Body of pancreas (tissue), 4 donors: Measurements from ENCODE around the gene ATF2.

Experiments
- CTCF ChIP-seq, 7 experiments: fragments of 450-650 bp in 4 of 7; fragments of 200-600 bp in 3 of 7; sonication (generic) in 3 of 7; IDR thresholded peaks; one replicate each; pipeline ENCODE4 v1.5.1; 2016 to 2019; ENCODE audit warnings: antibody characterized with exemption in 7 of 7
- POLR2A ChIP-seq, 3 donors: fragments of 450-650 bp; IDR thresholded peaks; one replicate each; pipeline ENCODE4 v1.6.1; 2016; ENCODE audit warnings: antibody characterized with exemption in 3 of 3, mild to moderate bottlenecking in 2 of 3

GRCh38 chr2:175039031-175039430, 129.0 kb downstream of the ATF2 start:
- TF ChIP-seq CTCF (IDR thresholded peaks at IDR 0.05) (no peak), POLR2A (IDR thresholded peaks at IDR 0.05) (no peak)
